GM10847 (cell line): ENCODE results near the gene DCAKD.

Experiments
- POLR2A ChIP-seq: IDR thresholded peaks from 2 replicates; pipeline ENCODE4 v1.6.1; 2011; ENCODE audit not compliant: insufficient read length; ENCODE audit errors: extremely low read depth

DCAKD gene

DNA sequence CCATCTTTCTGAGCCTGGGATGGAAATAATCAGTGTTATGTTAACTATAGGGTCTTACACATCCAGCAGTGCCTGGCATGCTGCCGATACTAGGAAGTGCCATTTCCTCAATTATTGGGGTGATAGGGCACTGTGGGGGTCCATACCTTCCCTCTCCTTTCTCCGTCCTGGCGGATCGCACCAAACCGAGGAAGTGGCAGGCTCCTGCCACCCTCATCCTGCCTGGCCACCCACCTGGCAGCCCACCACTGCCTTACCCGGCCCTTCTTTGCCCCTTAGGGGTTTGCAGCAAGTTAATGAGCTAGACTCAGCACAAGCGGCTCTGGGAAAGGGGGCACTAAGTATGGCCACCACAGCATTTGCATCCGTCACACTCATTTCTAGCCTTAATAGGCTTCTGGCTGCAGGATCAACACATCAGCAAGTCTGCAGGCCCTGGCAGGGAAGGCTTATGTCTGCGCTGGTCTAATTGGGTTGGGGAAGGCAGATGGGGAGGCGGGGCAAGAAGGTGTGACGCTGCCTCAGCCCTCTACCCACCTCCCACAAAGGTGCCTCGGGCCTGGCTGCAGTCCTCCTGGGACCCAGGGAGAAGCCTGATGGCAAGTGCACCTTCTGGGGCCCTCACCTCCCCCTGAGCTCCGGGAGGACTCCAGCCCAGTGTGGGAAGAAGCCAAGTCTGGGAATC is 28.6 kb downstream of the DCAKD start:
- no peak for TF ChIP-seq POLR2A

DNA sequence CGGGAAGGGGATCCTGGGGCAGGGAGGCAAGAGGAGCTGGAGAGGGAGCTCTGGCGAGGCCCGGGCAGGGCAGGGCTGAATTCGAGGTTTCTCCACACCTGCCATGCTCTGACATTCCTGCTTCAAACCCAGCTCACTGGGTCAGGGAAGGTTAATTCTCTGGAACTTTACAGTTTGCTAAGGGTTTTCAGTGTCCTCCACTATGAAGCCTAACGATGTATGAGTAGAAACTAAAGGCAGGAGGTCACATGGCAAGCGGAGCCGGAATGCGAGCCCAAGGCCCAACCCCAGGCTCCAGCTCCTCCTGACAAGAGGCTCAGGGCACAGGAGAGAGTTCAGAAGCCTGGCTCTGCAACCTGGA is 29.2 kb downstream of the DCAKD start:
- no peak for TF ChIP-seq POLR2A

DNA sequence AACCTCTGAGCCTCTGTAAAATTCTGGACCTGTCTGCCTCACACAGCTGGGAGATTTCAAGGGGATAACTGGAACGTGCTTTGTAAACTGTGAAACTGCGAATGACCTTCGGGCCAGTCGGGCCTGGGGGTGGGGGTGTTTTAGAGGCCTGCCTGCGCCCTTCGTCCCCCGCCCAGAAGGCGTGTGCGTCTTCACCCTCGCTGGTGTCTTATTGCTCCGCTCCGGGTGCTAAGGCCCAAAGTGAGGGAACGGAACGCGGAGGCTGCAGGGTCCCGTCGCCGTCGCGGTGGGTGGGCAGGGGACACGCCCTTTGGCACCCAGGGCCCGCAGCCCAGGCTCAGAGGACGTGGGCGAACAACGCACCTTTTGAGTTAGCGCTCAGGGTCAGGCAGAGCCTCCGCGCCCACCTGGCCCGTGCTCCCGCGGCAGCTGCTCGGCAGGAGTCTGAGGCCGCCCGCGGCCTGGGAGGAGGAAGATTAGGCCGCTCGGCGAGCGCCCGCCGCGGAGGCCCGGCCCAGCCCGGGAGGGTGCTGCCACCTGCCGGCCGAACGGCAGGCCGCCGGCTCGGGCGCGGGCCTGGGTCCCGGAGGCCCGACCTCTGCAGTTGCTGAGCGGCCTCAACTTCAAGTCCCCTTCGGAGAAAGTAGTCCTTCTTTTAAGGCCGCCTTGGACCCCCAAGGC is 29.7 kb downstream of the DCAKD start:
- no peak for TF ChIP-seq POLR2A

DNA sequence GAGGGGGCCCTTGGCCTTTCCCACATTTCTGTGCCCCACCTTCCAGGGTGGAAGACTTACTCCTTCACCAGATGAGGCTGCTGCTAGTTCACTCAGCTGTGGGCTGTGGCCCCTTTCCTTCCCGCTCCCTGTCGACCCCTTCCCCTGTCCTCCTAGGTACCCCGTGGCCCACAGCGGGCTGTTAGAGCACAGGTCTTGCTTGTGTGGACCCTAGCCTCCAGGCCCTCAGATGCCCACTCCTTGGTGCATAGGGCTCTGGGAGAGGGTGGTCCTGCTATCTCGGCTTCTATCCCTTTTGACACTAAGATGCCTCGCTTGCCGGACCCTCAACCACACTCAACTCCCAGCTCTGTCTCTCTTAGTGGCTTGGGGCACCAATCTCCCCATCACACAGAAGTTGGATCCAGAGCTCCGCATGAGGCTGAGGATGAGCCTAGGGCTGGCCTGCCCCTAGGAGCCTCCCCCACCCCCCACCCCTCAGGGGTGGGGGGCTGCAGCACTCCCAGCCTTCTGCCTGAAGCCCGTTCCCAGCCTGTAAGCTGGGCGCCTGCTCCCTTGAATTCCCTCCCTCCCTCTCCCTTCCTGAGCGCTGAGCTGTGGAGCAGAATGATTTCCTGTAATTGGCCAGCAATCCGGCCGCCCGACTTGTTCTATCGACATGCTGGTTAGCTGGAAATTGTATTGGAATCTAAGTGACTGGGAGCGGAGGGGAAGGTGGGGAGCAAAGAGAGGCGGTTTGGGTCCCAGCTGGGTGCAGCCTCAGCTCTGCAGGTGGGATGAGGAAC is 30.9 kb downstream of the DCAKD start:
- no peak for TF ChIP-seq POLR2A

DNA sequence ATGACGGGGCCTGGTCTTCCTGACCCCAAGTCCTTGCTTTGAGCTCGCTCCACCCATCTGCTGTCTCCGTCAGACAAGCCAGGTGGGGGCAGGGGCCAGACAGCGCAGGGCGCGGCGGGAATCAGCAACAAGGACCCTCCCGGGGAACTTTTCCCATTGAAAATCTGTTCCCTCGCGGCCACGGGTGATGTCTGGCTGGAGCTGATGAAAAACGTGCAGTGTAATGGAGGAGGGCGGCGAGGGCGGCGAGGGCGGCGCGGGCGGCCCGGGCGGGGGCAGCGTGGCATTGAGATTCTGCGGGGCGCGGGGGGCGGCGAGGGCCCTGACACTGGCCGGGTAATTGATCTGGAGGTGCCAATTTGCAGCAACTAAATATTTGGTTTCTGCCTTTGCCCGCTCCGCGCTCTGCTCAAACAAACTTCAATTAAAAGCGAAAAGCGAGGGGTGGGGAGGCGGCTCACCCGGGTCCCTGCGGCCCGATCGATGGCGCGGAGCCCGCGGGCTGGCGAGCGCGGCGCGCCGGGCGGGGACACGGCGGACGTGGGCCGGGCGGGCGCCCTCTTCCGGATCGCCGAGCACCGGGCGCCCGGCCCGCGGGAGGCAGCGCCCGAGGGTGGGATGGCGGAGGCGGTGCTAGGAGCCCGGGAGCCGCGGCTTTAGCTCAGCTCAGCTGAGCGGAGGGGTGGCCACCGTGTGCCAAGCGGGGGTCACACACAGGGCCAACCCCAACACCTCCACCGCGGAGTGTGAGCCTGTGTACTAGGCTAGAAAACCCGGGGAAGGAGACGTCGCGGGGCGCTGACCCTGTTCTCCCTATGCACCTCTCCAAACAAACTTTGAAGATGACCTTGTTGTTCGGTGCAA is 32.4 kb downstream of the DCAKD start:
- no peak for TF ChIP-seq POLR2A

DNA sequence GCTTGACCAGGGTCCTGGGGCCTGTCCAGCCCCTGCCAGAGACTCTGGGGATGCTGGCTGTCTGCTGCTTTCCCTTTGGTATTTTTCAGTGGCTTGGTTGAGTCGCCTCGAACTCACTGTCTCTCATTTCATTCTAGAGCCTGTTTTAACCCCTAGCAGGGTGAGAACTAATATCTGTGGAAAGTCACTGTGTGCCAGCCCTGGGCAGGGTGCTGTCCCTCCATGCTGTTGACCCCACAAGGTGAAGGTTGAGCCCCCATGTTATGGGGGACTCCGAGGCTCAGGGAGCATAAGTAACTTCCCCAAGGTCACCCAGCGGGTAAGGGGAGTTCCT is 33.0 kb downstream of the DCAKD start:
- TF ChIP-seq POLR2A = no peak

DNA sequence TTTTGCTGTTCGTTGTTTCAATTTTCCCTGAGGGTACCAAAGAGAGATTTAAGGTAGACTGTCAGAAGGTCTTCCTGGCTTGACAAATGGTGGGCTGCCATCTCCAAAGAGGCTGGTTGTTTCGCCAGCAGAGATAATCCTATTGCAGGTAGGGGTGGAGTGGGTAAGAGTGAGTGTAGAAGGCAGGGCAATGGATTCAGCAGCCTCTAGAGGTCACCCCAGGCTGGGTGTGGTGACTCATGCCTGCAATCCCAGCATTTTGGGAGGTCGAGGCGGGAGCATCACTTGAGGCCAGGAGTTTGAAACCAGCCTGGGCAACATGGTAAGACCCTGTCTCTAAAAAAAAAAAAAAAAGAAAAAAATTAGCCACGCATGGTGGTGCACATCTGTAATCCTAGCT is 34.6 kb downstream of the DCAKD start:
- TF ChIP-seq POLR2A = no peak

DNA sequence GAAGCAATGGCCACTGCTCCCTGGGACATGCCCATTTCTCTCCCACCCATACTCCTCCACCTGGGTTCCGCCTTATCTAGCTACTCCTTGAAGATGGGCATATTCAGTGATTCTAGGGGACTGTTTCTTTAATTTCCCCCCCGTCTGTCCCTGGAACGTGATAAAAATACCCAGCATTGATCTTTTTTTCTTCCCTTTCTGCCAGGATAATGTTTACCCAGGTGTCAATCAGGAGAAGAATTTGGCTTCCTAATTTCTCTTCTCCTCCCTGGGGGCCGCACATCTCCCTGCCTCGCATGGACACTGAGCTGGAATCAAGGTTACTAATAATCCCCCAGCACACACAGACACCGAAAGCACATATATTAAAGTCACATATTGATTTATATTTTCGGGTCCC is 35.2 kb downstream of the DCAKD start:
- TF ChIP-seq POLR2A = no peak

DNA sequence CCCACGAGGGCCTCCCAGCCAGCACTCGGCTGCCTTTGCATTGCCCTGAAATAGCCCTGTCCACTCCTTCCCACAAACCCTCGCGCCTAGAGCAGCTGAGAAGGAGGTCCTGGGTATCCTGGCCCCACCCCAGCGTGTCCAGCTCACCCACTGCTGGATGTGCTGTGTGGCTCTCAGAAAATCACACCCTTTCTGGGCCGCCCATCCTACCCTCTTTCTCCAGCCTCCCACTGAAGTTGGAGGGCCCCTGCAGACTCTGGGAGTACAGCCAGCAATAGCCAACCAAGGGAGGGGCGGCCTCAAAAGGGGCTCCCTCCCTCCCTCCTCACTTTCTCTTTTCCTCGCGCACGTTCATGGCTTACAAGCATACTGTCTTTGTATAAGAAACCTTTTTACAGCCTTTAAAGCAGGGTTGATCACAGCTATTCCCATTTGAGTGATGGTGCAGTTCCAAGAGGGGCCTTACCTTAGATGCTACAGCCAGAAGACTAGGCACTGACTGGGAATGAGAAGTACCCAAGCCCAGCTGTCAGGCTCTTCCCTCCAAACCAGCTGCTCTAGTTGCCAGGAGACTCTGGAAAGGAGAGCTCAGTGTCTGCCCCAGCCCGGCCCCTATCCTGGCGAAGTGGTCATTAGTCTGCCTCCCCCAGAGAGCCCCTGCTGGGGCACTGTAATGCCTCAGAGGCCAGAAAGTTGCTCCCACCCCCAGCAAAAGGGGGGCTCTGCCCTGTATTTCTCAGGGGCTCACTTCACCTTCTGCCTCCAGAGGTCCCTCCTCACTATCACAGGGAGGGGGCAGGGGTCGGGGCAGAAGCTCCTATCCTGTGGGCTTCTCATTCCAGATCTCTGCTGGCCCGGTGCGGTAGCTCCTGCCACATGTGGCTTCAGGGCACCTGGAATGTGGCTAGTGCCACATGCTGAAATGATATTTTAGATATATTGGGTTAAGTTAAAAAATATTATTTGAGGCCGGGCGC is 38.1 kb downstream of the DCAKD start:
- no peak for TF ChIP-seq POLR2A

DNA sequence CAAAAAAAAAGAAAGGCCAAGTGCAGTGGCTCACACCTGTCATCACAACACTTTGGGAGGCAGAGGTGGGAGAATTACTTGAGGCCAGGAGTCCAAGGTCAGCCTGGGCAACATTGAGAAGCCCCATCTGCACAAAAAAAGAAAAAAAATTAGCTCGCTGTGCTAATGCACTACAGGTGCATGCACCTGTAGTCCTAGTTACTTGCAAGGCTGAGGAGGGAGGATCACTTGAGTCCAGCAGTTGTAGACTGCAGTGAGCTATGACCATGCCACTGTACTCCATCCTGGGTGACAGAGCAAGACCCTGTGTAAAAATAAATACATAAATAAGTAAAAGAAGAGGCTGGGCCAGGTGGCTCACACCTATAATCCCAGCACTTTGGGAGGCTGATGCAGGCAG is 39.7 kb downstream of the DCAKD start:
- TF ChIP-seq POLR2A = no peak

DNA sequence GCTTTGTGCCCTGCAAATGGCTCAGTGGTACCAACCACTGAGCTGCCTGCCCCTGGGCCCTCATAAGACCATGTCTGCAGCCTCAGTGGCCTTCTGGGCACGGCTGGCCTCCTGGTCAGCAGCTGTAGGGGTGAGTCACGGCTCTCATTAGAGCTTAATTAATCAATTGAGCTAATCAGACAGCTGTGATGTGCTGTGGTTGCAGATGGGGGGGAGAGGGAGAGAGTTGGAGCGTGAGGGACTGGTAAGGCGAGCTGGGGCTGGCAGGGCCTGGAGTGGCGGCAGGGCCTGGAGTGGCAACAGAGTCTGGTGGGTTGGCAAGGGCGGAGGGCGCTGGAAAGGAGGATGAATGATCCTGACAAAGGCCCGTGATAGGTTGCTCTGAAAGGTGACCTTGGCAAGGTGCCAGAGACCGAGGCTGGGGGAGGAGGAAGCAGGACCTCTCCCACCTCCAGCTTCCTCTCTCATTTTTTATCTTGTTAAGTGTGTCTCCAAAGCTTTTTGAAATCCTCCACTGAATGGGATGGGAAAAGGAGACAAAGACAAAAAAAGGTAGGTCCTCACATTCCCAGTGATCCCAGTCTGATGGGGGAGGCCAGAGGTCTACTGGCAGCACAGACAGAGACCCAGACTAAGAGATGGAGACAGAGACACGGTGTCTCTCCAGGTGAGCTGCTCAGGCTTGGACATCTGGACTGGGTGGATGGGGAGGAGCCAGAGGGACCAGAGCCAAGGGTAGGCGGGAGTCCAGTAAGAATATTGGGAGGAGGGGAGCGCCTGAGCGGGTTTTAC is 41.6 kb downstream of the DCAKD start:
- no peak for TF ChIP-seq POLR2A

DNA sequence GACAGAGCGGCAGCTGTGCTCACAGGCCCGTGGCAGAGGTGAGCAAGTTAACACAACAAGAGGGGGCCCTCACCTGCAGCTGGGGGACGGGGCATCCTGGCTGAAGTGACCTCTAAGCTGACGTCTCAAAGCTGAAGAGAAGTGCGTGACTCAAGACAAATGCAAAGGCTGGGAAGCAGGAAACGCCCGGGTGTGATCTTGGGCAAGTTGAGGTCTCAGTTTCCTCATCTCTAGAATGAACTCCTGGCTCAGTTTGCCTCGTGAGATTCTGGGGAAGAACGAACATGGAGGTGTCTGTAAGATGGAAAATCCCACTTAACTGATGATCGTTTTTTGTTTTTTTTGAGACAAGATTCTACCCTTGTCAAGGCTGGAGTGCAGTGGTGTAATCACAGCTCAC is 43.2 kb downstream of the DCAKD start:
- no peak for TF ChIP-seq POLR2A

DNA sequence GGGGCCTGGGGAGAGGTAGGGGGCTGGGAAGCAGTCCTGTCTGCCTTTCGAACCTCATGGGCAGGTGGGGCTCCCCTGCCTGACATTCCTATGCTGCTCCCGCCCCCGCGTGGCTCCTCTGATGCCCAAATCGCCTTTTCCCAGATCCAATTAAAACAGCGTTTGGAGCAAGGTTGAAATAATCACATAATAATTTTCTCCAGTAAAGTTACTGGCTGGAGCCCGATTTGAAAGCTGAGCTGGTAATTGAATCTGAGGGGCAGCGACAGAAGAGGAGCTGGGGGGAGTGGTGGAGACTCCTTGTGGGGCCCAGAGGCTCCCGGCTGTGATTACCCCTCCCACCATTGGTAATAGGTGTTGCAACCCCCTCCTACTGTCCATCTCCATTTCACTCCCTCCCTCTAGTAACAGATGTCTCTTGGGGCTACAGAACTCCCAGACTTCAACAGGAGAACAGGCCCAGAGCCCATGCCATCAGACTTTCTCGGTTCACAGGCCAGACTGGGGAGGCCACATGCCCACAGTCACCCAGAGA is 44.4 kb downstream of the DCAKD start:
- TF ChIP-seq POLR2A = no peak
